ENCODE results near the gene TANGO2.

DNA sequence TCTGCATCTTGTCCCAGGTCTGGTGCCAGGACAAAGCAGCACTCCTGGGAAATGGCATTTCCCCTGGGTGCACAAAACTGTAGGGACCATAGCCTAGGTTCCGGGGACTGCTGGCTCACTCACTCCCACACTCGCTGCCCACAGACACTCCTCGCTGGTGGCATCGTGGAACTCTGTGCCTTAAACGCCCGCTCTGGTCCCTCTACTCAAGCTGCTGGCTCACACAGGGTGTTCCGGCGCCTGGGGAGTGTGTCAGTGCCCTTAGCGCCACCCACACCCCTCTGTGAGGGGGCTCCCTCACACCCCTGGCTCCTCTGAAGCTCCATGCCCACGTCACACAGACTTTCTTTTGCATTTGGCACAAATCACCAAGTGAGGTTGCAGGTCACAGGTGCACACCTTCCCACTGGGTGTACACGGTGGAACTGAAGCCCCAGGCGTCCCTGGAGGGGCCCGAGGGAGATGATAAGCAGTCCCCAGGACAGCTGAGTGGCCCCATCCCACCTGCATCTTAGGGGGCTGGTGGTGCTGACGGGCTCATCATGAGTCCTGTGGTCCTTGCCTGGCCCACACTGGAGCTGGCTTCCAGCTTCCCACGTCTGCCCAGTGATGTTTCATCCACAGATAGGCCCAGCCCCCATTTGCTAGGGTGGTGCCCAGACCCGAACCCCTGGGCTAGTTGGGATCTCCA, 35.9 kb downstream of the TANGO2 start:
- TF ChIP-seq EZH2 (IDR thresholded peaks at IDR 0.05; ENCODE audit: borderline replicate concordance, low read depth, low read length, poor library complexity, severe bottlenecking) (no peak), CTCF (conservative IDR thresholded peaks at IDR 0.05; ENCODE audit: low read depth, low read length) (no peak)

Data from A673 (cell line).